WI38 (cell line): ENCODE data around the gene TMEM168.
A peak's percentile ranks its signal among the peaks of the same experiment; 100 is the strongest.
"Not testable (repeated sequence)": the region's sequence is repeated elsewhere in the genome, so short reads cannot be mapped to it uniquely, and the experiment has no call there.

Experiments used
- H3K4me3 ChIP-seq: 2 replicates; pipeline ENCODE4 v1.5.1; 2011; ENCODE audit warnings: low read depth, mild to moderate bottlenecking, control low read depth, low read length
- TF ChIP-seq, protein P1 (sequence below): IDR thresholded peaks from 2 replicates; pipeline ENCODE4 v1.5.1; 2012; ENCODE audit warnings: low read depth, mild to moderate bottlenecking, control low read depth, low read length

TMEM168 gene, protein sequence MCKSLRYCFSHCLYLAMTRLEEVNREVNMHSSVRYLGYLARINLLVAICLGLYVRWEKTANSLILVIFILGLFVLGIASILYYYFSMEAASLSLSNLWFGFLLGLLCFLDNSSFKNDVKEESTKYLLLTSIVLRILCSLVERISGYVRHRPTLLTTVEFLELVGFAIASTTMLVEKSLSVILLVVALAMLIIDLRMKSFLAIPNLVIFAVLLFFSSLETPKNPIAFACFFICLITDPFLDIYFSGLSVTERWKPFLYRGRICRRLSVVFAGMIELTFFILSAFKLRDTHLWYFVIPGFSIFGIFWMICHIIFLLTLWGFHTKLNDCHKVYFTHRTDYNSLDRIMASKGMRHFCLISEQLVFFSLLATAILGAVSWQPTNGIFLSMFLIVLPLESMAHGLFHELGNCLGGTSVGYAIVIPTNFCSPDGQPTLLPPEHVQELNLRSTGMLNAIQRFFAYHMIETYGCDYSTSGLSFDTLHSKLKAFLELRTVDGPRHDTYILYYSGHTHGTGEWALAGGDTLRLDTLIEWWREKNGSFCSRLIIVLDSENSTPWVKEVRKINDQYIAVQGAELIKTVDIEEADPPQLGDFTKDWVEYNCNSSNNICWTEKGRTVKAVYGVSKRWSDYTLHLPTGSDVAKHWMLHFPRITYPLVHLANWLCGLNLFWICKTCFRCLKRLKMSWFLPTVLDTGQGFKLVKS

GRCh38 chr7:112789817-112790585 is at the start of gene TMEM168:
Gene TMEM168 (minus strand): TSS chr7:112790393. CDS start chr7:112784825, 5,568 bp downstream.
- peak within 1 kb of the TSS; percentile 86 for H3K4me3 ChIP-seq
- TF ChIP-seq, protein P1, sequence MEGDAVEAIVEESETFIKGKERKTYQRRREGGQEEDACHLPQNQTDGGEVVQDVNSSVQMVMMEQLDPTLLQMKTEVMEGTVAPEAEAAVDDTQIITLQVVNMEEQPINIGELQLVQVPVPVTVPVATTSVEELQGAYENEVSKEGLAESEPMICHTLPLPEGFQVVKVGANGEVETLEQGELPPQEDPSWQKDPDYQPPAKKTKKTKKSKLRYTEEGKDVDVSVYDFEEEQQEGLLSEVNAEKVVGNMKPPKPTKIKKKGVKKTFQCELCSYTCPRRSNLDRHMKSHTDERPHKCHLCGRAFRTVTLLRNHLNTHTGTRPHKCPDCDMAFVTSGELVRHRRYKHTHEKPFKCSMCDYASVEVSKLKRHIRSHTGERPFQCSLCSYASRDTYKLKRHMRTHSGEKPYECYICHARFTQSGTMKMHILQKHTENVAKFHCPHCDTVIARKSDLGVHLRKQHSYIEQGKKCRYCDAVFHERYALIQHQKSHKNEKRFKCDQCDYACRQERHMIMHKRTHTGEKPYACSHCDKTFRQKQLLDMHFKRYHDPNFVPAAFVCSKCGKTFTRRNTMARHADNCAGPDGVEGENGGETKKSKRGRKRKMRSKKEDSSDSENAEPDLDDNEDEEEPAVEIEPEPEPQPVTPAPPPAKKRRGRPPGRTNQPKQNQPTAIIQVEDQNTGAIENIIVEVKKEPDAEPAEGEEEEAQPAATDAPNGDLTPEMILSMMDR: no peak

DNA sequence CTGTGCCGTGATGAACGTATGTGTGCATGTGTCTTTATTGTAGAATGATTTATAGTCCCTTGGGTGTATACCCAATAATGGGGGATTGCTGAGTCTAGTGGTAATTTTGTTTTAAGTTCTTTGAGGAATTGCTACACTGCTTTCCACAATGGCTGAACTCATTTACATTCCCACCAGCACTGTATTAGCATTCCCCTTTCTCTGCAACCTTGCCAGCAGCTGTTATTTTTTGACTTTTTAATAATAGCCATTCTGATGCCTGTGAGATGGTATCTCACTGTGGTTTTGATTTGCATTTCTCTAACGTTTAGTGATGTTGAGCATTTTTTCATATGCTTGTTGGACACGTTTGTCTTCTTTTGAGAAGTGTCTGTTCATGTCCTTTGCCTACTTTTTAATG is 45.7 kb upstream of the TMEM168 start:
- not testable (repeated sequence) for H3K4me3 ChIP-seq

- TF ChIP-seq, protein P1: no peak
- no peak overlapping the region for H3K4me3 ChIP-seq
Measured at GRCh38 chr7:112833082-112833481, 42.9 kb upstream of the TMEM168 start.

DNA sequence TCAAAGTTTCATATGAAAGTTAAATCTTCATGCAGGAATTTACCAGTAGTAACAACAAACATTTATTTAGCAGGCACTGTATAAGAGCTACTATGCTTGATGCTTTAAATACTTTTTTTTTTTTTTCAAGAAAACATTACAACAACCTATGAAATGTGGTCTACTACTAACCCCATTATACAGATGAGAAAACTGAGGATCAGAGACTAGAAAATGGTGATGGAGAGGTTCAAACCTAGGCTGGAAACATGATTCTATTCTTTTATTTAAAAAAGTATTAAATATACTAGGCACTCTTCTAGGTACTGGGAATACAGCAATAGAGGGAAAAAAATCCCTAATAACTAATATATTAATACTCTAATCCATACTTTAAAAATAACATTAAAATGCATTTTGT is 40.6 kb upstream of the TMEM168 start:
- no peak overlapping the region for H3K4me3 ChIP-seq
- TF ChIP-seq, protein P1: no peak

DNA sequence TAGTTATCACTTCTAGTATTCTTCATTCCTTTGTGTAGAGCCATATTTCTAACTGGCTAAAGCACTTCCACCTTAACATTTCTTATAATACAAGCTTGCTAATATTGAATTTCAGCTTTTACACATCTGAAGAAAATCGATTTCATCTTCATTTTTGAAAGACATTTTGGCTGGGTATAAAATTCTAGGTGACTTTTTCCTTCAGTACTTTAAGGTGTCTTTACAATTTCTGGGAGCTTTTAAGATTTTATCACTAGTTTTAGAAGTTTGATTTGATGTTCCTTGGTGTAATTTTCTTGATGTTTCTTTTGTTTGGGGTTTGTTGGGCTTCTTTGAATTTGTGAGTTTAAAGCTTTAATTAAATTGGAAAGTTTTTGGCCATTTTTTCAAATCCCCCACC is 38.5 kb upstream of the TMEM168 start:
- TF ChIP-seq, protein P1: no peak

GRCh38 chr7:112821345-112821744 is 31.2 kb upstream of the TMEM168 start:
- H3K4me3 ChIP-seq: no peak overlapping the region
- TF ChIP-seq, protein P1: no peak

More for the DNA sequence above, 38.5 kb upstream of the TMEM168 start:
- H3K4me3 ChIP-seq: no peak overlapping the region

- TF ChIP-seq, protein P1: no peak
- H3K4me3 ChIP-seq: no peak overlapping the region
Measured at GRCh38 chr7:112819536-112819935, 29.3 kb upstream of the TMEM168 start.
